ENCODE measurements around the gene PSMG4.

GRCh38 chr6:3291346-3291745, 32.6 kb downstream of the PSMG4 start:
- TF ChIP-seq RFX5 (IDR thresholded peaks at IDR 0.05) (no peak), PHF8 (IDR thresholded peaks at IDR 0.05; ENCODE audit: borderline replicate concordance, low read depth) (no peak), CTCF (IDR thresholded peaks at IDR 0.05) (no peak), REST (IDR thresholded peaks at IDR 0.05) (no peak), RCOR1 (IDR thresholded peaks at IDR 0.05; ENCODE audit: low read depth, low read length) (no peak), CEBPB (IDR thresholded peaks at IDR 0.05) (no peak)

Measured in A549 (cell line).